Measurements from ENCODE around the gene PSMD13. TPM values are rescaled to one million over a fixed set of nuclear protein-coding genes. Genes with fewer than 3 reads are reported as not detected.

PSMD13 gene
- total RNA-seq, 1 experiment from 2014 or later, result 141 TPM

DNA sequence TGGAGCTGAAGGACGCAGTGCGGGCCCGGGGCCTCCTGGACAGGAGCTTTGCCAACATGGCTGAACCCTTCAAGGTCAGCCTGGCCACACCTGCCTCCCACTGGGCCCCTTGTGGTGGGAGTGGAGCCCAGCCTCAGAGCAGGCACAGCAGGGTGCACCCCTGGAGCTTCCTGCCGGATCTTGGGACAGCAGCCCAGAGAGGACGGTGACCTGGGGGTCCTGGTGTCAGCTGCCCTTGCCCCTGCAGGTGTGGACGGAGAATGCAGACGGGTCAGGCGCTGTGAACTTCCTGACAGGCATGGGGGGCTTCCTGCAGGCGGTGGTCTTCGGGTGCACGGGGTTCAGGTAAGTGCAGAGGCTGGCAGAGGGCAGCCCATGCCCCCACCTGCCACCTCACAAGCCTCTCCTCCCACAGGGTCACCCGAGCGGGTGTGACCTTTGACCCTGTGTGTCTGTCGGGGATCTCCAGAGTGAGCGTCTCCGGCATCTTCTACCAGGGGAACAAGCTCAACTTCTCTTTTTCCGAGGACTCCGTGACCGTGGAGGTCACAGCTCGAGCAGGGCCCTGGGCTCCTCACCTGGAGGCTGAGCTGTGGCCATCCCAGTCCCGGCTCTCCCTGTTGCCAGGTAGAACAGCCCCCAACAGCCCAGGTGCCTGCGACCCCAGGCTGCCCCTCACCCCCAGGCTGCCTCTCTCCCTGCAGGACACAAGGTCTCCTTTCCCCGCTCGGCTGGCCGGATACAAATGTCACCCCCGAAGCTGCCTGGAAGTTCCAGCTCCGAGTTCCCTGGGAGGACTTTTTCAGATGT, 57.3 kb downstream of the PSMD13 start:
- no peaks in the 10 kb centered on the region for H3K9me3 ChIP-seq (ENCODE audit: control insufficient read depth, low read depth, low read length)
- no peak overlapping the region for H3K4ac ChIP-seq (ENCODE audit: low read depth, low read length)
- H4K8ac ChIP-seq (replicated peaks; ENCODE audit: insufficient read length, low read depth, low read length), result no peak overlapping the region
- no peaks in the 10 kb centered on the region for H3K4me1 ChIP-seq (ENCODE audit: insufficient read depth, low read length)
- no peaks in the 10 kb centered on the region for H3K79me1 ChIP-seq (ENCODE audit: insufficient read depth, low read depth, low read length, poor library complexity, severe bottlenecking)
- no peak overlapping the region for H3K9ac ChIP-seq (ENCODE audit: extremely low read depth, insufficient read length, low read length)
- no peak overlapping the region for H2BK20ac ChIP-seq (ENCODE audit: low read depth, low read length, poor library complexity, severe bottlenecking)
- H3K4me2 ChIP-seq (ENCODE audit: insufficient read depth, insufficient read length, low read length), result no peak overlapping the region
- no peak overlapping the region for H3K18ac ChIP-seq (ENCODE audit: insufficient read length, low read depth, low read length)
- H3K56ac ChIP-seq (ENCODE audit: insufficient read length, low read depth, low read length), result no peak overlapping the region
- WGBS (ENCODE audit: extremely low coverage, insufficient read length, low lambda C conversion rate), result no CpG with 5 or more reads among the region's 27 CpGs
- H2AFZ ChIP-seq (ENCODE audit: low read length), result no peak overlapping the region
- H4K20me1 ChIP-seq (ENCODE audit: control insufficient read depth, insufficient read depth, insufficient read length), result no peaks in the 10 kb centered on the region
- H3K27ac Mint-ChIP-seq, result no peak overlapping the region
- peaks cover 21 to 30% of the 10 kb centered on the region in 2 experiments for H3K4me1 Mint-ChIP-seq
- no peak overlapping the region for H3K23ac ChIP-seq (ENCODE audit: insufficient read length, low read depth, low read length)
- H4K91ac ChIP-seq (ENCODE audit: insufficient read length, low read depth, low read length), result no peak overlapping the region
- H2BK120ac ChIP-seq (ENCODE audit: low read depth, low read length, poor library complexity, severe bottlenecking), result no peak overlapping the region
- H3K36me3 Mint-ChIP-seq (ENCODE audit: insufficient read depth in 1 of 3, low read depth in 3 of 3), result peaks cover 19 to 40% (median 23%) of the 10 kb centered on the region in 3 experiments
- no peaks in the 10 kb centered on the region for H3K79me2 ChIP-seq (ENCODE audit: insufficient read depth, low read length)
- no peak for DNase-seq
- H2BK12ac ChIP-seq (ENCODE audit: insufficient read length, low read depth, low read length), result no peak overlapping the region
- no peak overlapping the region for H4K5ac ChIP-seq (ENCODE audit: insufficient read length, low read depth, low read length)
- TF ChIP-seq, protein P1, sequence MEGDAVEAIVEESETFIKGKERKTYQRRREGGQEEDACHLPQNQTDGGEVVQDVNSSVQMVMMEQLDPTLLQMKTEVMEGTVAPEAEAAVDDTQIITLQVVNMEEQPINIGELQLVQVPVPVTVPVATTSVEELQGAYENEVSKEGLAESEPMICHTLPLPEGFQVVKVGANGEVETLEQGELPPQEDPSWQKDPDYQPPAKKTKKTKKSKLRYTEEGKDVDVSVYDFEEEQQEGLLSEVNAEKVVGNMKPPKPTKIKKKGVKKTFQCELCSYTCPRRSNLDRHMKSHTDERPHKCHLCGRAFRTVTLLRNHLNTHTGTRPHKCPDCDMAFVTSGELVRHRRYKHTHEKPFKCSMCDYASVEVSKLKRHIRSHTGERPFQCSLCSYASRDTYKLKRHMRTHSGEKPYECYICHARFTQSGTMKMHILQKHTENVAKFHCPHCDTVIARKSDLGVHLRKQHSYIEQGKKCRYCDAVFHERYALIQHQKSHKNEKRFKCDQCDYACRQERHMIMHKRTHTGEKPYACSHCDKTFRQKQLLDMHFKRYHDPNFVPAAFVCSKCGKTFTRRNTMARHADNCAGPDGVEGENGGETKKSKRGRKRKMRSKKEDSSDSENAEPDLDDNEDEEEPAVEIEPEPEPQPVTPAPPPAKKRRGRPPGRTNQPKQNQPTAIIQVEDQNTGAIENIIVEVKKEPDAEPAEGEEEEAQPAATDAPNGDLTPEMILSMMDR (conservative IDR thresholded peaks at IDR 0.05), result no peak
- no peak overlapping the region for H3K27ac ChIP-seq (ENCODE audit: insufficient read length, low read depth, low read length)
- no peaks in the 10 kb centered on the region for H3K27me3 ChIP-seq (ENCODE audit: insufficient read depth, low read length)
- H3K9me3 Mint-ChIP-seq, result no peaks in the 10 kb centered on the region
- H3K27me3 Mint-ChIP-seq (ENCODE audit: low read depth), result no peaks in the 10 kb centered on the region
- H2AK5ac ChIP-seq (ENCODE audit: insufficient read length, low read length), result no peak overlapping the region
- H2BK5ac ChIP-seq (ENCODE audit: insufficient read length, low read length), result no peak overlapping the region
- no peak overlapping the region for H3T11ph ChIP-seq (ENCODE audit: low read length)
- H3K14ac ChIP-seq (ENCODE audit: insufficient read depth, low read length), result no peak overlapping the region
- no peak overlapping the region for H3K4me3 Mint-ChIP-seq
- H2BK15ac ChIP-seq (ENCODE audit: low read depth, low read length), result no peak overlapping the region
- H3K23me2 ChIP-seq (ENCODE audit: insufficient read length, low read depth, low read length, poor library complexity, severe bottlenecking), result peaks cover 5% of the 10 kb centered on the region

All from H9 (cell line).